GM13977 (cell line): Measurements from ENCODE around the gene PTPA.

Experiments used
- DNase-seq: peaks from one replicate; pipeline ENCODE4 v3.0.0; 2012; ENCODE audit warnings: low spot score
- CTCF ChIP-seq: IDR thresholded peaks from 2 replicates; pipeline ENCODE4 v1.5.1; 2012; ENCODE audit warnings: mild to moderate bottlenecking, control low read depth; ENCODE audit not compliant: insufficient read depth; ENCODE audit errors: extremely low read depth, missing control alignments
- in situ Hi-C: fragments of 300-500 bp; cut with MboI; formaldehyde crosslinking; loops from one replicate; pipeline ENCODE4 v1.12.0; 2022; ENCODE audit warnings: low sequenced_read_pairs, low pct_unique_long_range_greater_than_20kb, mixed read lengths, inconsistent platforms; ENCODE audit not compliant: unreplicated experiment

The PTPA gene

DNA sequence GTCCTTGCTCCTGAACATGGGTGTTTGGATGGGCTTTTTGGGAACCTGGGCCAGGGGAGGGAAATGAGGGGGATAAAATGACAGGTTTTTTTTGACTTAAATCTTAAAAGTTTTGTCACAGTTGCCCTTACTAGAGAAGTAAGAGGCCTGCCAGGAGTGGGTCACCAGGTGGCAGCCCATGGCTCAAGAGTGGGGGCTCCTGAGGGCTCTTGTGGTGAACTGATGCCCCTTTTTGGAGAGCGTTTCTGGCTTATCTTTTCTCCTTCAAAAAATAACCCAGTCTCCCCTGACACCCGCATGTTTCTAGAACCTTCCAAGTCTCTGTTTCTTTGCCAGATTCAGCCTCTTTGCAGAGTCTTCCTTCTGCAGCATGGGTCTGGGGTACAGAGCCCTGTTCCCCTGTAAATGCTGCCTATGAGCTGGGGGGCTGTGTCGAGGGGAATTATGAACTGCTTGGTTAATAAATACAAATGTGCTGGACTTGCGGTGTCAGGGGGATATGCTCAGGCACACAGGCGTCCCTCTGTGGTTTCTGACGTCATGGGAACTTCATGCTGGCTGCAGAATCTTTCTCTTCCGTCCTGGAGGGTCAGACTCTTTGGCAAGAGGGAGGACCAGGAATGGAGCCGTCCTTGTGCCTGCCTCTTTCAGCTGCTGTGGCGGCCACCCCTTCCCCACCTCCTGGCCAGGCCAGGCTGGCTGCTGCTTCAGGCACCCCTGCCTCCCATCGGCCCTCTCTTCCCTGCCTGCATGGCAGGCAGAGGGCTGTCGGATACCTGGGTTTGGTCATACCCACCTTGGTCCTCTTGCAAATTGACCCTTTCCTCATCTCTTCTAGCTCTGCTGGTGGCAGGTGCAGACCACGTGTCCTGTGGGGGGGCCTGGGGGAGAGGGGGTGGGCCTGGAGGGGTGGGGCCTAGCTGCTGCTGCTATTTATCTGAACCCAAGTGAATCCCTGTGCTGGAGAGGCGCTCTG, 30.1 kb downstream of the PTPA start:
- no peak for TF ChIP-seq CTCF

DNA sequence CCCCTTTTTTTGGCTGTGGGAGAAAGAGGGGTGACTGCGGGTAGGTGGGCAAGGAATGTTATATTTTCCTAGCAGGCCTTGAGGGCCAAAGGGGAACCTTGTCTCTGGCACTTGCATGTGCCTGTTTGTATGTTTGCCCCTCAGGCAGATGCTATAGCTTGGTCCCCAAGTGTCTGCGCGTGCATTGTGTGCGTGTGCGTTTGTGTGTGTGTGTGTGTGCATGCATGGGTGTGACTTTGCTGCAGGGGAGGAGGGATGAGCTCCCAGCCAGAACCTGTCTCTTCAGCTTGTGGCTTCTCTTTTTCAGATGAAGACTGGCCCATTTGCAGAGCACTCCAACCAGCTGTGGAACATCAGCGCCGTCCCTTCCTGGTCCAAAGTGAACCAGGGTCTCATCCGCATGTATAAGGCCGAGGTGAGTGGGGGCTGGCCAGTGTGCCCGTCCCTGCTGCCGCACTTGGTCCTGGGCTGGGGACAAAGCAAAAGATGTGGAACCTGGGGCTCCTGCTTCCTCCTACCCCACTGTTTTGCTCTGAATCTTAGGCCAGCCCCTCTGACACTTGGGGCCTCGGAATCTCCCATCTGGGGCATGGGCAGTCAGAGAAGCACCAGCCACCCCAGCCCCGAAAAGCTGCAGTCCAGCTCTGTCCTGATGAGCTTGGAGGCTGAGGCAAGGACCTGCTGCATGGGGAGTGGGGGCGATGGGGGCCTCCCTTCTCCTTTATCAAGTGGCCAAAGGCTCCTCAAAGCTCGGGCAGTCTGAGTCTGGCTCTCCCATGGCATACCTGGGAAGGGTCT, 31.1 kb downstream of the PTPA start:
- in situ Hi-C loops: loop anchor here (25.0 kb wide), 1 partner anchor 645 kb away; no protein-coding TSS in a partner anchor
- TF ChIP-seq CTCF: no peak
- no peak for DNase-seq

More for the DNA sequence above, 30.1 kb downstream of the PTPA start:
- in situ Hi-C loops: loop anchor here (25.0 kb wide), 1 partner anchor 646 kb away; no protein-coding TSS in a partner anchor
- DNase-seq: peak; percentile 68

DNA sequence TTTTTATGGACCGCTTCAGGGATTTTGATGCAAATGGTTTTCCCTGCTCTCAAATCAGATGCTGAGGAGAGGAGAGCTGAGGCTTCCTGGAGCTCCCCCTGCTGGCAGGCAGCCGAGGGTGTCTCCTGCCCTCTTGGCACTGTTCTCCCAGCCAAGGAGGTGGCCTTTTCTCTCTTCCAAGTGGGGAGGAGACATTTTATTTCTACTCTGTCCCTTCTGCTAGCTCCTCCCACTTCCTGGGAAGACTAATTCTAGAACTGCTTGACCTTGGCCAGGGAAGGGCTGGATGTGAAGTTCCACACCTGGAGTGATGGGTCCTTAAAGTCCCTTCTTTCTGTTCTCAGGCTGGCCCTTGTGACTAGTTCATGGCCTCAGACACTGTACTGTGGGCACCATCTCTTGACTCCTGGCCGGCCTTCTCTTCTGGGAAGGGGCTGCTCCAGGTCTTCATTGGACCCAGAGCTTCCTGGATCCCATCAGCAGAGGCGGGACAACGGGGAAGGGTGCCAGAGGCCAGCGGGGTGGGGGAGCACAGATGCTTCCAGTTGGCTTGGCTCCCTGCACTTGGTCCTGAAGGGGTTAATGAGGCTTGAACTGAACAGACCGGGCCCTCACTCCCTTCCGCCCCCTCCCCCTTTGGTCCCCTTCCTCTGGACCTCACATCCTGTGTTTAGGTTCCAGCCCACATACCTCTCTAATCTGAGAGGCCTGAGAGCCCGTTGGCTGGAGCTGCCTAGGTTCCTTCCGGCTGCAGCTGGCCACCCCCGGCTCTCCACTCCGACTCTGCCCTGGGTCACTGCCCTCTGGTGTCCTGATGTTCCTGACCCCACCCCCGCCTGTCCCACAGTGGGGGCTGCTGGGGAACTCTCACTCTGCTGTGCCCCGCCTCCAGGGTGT, 32.1 kb downstream of the PTPA start:
- DNase-seq: peak; percentile 86
- in situ Hi-C loops: loop anchor here (25.0 kb wide), 1 partner anchor 644 kb away; no protein-coding TSS in a partner anchor
- TF ChIP-seq CTCF: peak; percentile 98

DNA sequence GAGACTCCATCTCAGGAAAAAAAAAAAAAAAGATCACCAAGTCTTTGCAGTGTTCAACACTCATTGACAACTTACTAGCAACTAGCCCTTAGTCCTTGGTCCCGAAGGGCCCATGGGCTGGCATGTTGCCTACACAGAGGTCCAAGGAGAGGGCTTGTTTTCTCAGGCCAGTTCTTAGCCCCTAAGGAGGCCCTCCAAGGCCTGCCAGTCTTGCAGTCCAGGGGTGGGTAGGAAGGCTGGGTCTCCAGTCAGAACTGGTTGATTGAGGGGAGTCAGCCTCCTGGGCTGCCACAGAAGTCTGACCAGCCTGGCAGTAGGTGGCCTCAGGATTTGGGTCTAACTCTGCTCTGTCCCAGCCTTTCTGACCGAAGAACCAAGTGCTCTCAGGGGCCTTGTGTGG, 34.1 kb downstream of the PTPA start:
- TF ChIP-seq CTCF: no peak
- DNase-seq: no peak
- in situ Hi-C loops: loop anchor here (25.0 kb wide), 1 partner anchor 642 kb away; no protein-coding TSS in a partner anchor

- in situ Hi-C loops: loop anchor here (25.0 kb wide), 1 partner anchor 641 kb away; no protein-coding TSS in a partner anchor
- TF ChIP-seq CTCF: no peak
- no peak for DNase-seq
Observed at GRCh38 chr9:129145841-129146292, 34.7 kb downstream of the PTPA start.

DNA sequence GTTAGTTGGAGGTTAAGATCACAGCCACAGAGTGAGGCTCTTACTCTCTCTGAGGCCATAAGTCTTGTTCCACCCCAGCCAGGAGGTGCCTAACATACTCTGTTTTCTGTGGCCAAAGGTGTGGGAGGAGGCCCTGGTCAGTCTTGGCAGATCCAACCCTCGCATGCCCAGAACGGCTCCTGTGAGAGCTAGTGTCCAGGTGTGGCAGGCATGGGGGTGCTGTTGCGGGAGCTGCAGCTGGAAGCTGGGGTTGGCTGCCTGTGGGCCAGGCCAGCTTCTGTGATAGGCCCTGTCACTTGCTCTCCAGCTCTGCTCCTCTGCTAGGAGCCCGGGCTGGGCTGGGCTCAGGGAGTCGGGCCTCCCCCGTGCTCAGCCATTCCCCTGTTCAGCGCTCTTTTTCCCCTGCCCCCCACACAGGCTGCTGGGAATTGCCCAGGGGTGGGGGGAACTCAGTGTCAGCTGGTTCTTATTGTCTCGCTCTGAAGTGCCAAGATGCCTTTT, 35.3 kb downstream of the PTPA start:
- in situ Hi-C loops: loop anchor here (25.0 kb wide), 1 partner anchor 641 kb away; no protein-coding TSS in a partner anchor
- TF ChIP-seq CTCF: no peak

More for the DNA sequence above, 35.3 kb downstream of the PTPA start:
- no peak for DNase-seq
